ENCODE measurements around the gene LIME1. TPM values are rescaled to one million over a fixed set of nuclear protein-coding genes. Genes with fewer than 3 reads are reported as not detected.

The LIME1 gene
- total RNA-seq, 2 experiments from 2014 or later, result 149 to 165 TPM

GRCh38 chr20:63745961-63746731, 9.7 kb downstream of the LIME1 start:
- Histone ChIP-seq H3K4me3 (ENCODE audit: low read length) (no peak overlapping the region), H3K27ac (ENCODE audit: low read depth in 1 of 2, low read length in 2 of 2) (no peak overlapping the region), H3K9me3 (ENCODE audit: control insufficient read depth in 1 of 2, insufficient read depth in 1 of 2, low read length in 2 of 2) (no peaks in the 10 kb centered on the region), H3K36me3 (ENCODE audit: insufficient read depth, low read length) (peaks cover 27% of the 10 kb centered on the region), H3K4me1 (ENCODE audit: insufficient read depth, low read length) (peaks cover 30% of the 10 kb centered on the region), H3K27me3 (ENCODE audit: control insufficient read depth in 1 of 2, insufficient read depth in 2 of 2, low read length in 2 of 2) (no peaks in the 10 kb centered on the region)
- DNase-seq (no peak), ATAC-seq (ENCODE audit: poor library complexity) (no peak)
- ChIA-PET CTCF (no interaction called here), POLR2A (interaction anchor here (1.2 kb wide), 1 partner anchor 10 kb away, joined by 6 read pairs; the partner anchor contains the start of gene LIME1)
- Mint-ChIP-seq H3K9me3 (no peaks in the 10 kb centered on the region), H3K36me3 (ENCODE audit: low read depth) (peaks cover 7% of the 10 kb centered on the region), H3K4me3 (peak overlapping the region; percentile 20), H3K4me1 (ENCODE audit: low read depth) (peaks cover 28% of the 10 kb centered on the region), H3K27me3 (no peaks in the 10 kb centered on the region), H3K27ac (peak overlapping the region; percentile 71)
- intact Hi-C loops (cut with DNase I, micrococcal nuclease), result no loop called here
- TF ChIP-seq CTCF (IDR thresholded peaks at IDR 0.05), result no peak

- intact Hi-C loops (cut with DNase I, micrococcal nuclease), result no loop called here
- Histone ChIP-seq H3K27ac (ENCODE audit: low read depth in 1 of 2, low read length in 2 of 2) (no peak overlapping the region), H3K4me1 (ENCODE audit: insufficient read depth, low read length) (peaks cover 29% of the 10 kb centered on the region), H3K27me3 (ENCODE audit: control insufficient read depth in 1 of 2, insufficient read depth in 2 of 2, low read length in 2 of 2) (no peaks in the 10 kb centered on the region), H3K9me3 (ENCODE audit: control insufficient read depth in 1 of 2, insufficient read depth in 1 of 2, low read length in 2 of 2) (no peaks in the 10 kb centered on the region), H3K4me3 (ENCODE audit: low read length) (no peak overlapping the region), H3K36me3 (ENCODE audit: insufficient read depth, low read length) (peaks cover 20% of the 10 kb centered on the region)
- H3K27ac Mint-ChIP-seq, result no peak overlapping the region
- H3K4me1 Mint-ChIP-seq (ENCODE audit: low read depth), result peaks cover 31% of the 10 kb centered on the region
- H3K9me3 Mint-ChIP-seq, result no peaks in the 10 kb centered on the region
- no peak for DNase-seq
- ChIA-PET POLR2A (no interaction called here), CTCF (no interaction called here)
- H3K4me3 Mint-ChIP-seq, result no peak overlapping the region
- no peak for TF ChIP-seq CTCF (IDR thresholded peaks at IDR 0.05)
- H3K36me3 Mint-ChIP-seq (ENCODE audit: low read depth), result peaks cover 7% of the 10 kb centered on the region
- H3K27me3 Mint-ChIP-seq, result no peaks in the 10 kb centered on the region
- no peak for ATAC-seq (ENCODE audit: poor library complexity)
Observed at GRCh38 chr20:63746751-63747315, 10.4 kb downstream of the LIME1 start.

- POLR2A ChIA-PET, result no interaction called here
- Histone ChIP-seq H3K9me3 (ENCODE audit: control insufficient read depth in 1 of 2, insufficient read depth in 1 of 2, low read length in 2 of 2) (no peaks in the 10 kb centered on the region), H3K27me3 (ENCODE audit: control insufficient read depth in 1 of 2, insufficient read depth in 2 of 2, low read length in 2 of 2) (no peaks in the 10 kb centered on the region)
Observed at GRCh38 chr20:63747622-63748069, 11.2 kb downstream of the LIME1 start.

More at GRCh38 chr20:63747622-63748069, 11.2 kb downstream of the LIME1 start:
- peaks cover 33% of the 10 kb centered on the region for H3K4me1 ChIP-seq (ENCODE audit: insufficient read depth, low read length)
- TF ChIP-seq CTCF (IDR thresholded peaks at IDR 0.05), result no peak
- intact Hi-C loops (cut with DNase I, micrococcal nuclease), result no loop called here
- no peak overlapping the region for H3K4me3 ChIP-seq (ENCODE audit: low read length)
- Mint-ChIP-seq H3K9me3 (no peaks in the 10 kb centered on the region), H3K4me3 (no peak overlapping the region), H3K27ac (no peak overlapping the region), H3K4me1 (ENCODE audit: low read depth) (peaks cover 31% of the 10 kb centered on the region), H3K27me3 (no peaks in the 10 kb centered on the region), H3K36me3 (ENCODE audit: low read depth) (peaks cover 7% of the 10 kb centered on the region)
- DNase-seq (no peak), ATAC-seq (ENCODE audit: poor library complexity) (no peak)
- no peak overlapping the region for H3K27ac ChIP-seq (ENCODE audit: low read depth in 1 of 2, low read length in 2 of 2)
- H3K36me3 ChIP-seq (ENCODE audit: insufficient read depth, low read length), result peaks cover 12% of the 10 kb centered on the region
- CTCF ChIA-PET, result no interaction called here
